Esophagus muscularis mucosa (tissue), 3 donors: ENCODE data around the gene CNOT2.

ENCODE experiments used
- CTCF ChIP-seq, 3 experiments: fragments of 200-600 bp in 2 of 3; fragments of 450-650 bp in 1 of 3; sonication (generic) in 2 of 3; IDR thresholded peaks; one replicate each; pipeline ENCODE4 v1.5.1; 2017 to 2019; ENCODE audit warnings: antibody characterized with exemption in 3 of 3, mild to moderate bottlenecking in 2 of 3, moderate library complexity in 1 of 3
- POLR2A ChIP-seq: fragments of 450-650 bp; IDR thresholded peaks from one replicate; pipeline ENCODE4 v1.6.1; 2017; ENCODE audit warnings: antibody characterized with exemption, moderate library complexity, mild to moderate bottlenecking, low read depth

GRCh38 chr12:70364695-70365397 is 121.6 kb downstream of the CNOT2 start:
- TF ChIP-seq CTCF (IDR thresholded peaks at IDR 0.05) (no peak), POLR2A (no peak)
